ENCODE results near the gene ADAMTS4. TPM values are rescaled to one million over a fixed set of nuclear protein-coding genes. Genes with fewer than 3 reads are reported as not detected.
A peak's percentile ranks its signal among the peaks of the same experiment; 100 is the strongest.

ADAMTS4 gene, protein sequence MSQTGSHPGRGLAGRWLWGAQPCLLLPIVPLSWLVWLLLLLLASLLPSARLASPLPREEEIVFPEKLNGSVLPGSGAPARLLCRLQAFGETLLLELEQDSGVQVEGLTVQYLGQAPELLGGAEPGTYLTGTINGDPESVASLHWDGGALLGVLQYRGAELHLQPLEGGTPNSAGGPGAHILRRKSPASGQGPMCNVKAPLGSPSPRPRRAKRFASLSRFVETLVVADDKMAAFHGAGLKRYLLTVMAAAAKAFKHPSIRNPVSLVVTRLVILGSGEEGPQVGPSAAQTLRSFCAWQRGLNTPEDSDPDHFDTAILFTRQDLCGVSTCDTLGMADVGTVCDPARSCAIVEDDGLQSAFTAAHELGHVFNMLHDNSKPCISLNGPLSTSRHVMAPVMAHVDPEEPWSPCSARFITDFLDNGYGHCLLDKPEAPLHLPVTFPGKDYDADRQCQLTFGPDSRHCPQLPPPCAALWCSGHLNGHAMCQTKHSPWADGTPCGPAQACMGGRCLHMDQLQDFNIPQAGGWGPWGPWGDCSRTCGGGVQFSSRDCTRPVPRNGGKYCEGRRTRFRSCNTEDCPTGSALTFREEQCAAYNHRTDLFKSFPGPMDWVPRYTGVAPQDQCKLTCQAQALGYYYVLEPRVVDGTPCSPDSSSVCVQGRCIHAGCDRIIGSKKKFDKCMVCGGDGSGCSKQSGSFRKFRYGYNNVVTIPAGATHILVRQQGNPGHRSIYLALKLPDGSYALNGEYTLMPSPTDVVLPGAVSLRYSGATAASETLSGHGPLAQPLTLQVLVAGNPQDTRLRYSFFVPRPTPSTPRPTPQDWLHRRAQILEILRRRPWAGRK
- total RNA-seq = 100 to 1,000 TPM in 1 of 4 donors, 10 to 100 TPM in 1, 1 to 10 TPM in 2; 2.5 to 126 (median 12.0) TPM

DNA sequence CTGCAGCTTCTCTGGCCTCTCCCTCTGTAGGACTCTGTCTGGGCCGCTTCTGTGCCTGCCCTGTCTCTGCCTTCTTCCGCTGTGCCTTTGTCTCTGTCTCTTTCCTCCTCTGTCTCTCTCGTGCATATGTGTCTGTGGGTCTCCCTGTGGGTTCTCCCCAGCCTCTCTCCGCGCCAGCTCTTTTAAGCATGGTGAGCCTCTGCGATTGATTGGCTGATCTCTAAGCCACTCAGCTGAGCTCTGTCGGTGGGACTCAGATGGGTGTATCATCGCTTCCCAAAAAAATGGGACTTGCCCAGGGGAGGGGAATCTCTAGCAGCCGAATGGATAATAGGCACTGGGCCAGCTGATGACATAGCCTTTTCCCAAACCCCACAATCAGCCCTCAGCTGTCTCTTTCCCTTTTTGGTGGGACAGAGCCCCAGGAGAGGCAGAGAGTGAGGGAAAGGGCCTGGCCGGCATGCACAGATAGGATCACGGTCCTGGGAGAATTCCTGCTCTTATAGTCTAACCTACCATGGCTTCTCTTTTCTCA, at the start of gene ADAMTS4:
ADAMTS4 (minus strand) TSS at position 158 of the 535 bp plus-strand sequence. CDS start 427 bp downstream, outside the sequence.
- Histone ChIP-seq H3K4me3 (peak within 1 kb of the TSS; percentile 44 to 57 (median 46)), H3K9me3 (no peaks in the 10 kb centered on the region), H3K4me1 (peaks cover 40 to 90% (median 84%) of the 10 kb centered on the region in 4 donors), H3K27me3 (no peaks in the 10 kb centered on the region), H3K27ac (replicated peaks in 1 of 4) (peak within 1 kb of the TSS; percentile 92 to 95 (median 94)), H3K36me3 (peaks cover 0 to 37% (median 12%) of the 10 kb centered on the region in 4 donors)
- TF ChIP-seq CTCF (IDR thresholded peaks at IDR 0.05) = no peak
- TF ChIP-seq POLR2AphosphoS5 (IDR thresholded peaks at IDR 0.05) = peak; percentile 76 to 94
- no peak for TF ChIP-seq EP300 (IDR thresholded peaks at IDR 0.05)
- peak; percentile 84 for TF ChIP-seq POLR2A (IDR thresholded peaks at IDR 0.05; ENCODE audit: low read depth)
- intact Hi-C loops (cut with DNase I) = loop anchor here (10.0 kb wide), 1 partner anchor 186 kb away; no protein-coding TSS in a partner anchor
- DNase-seq (ENCODE audit: extremely low spot score) = no peak
- 44% methylated on average over 11 of the region's 11 CpGs for WGBS

- no peak for TF ChIP-seq EP300 (IDR thresholded peaks at IDR 0.05)
- Histone ChIP-seq H3K27me3 (no peaks in the 10 kb centered on the region), H3K36me3 (no peaks in the 10 kb centered on the region), H3K27ac (replicated peaks in 1 of 4) (no peak overlapping the region), H3K9me3 (no peaks in the 10 kb centered on the region), H3K4me1 (no peaks in the 10 kb centered on the region), H3K4me3 (no peak overlapping the region)
- intact Hi-C loops (cut with DNase I) = loop anchor here (5.0 kb wide), 1 partner anchor 37 kb away; no protein-coding TSS in a partner anchor
- DNase-seq (ENCODE audit: extremely low spot score) = no peak
- WGBS = 97% methylated on average over 4 of the region's 4 CpGs
These were observed 46.0 kb upstream of the ADAMTS4 start for GRCh38 chr1:161244888-161245287.

GRCh38 chr1:161242313-161242712, 43.5 kb upstream of the ADAMTS4 start:
- H3K36me3 ChIP-seq = no peaks in the 10 kb centered on the region
- H3K27me3 ChIP-seq = no peaks in the 10 kb centered on the region
- intact Hi-C loops (cut with DNase I) = loop anchor here (5.0 kb wide), 1 partner anchor 40 kb away; no protein-coding TSS in a partner anchor
- DNase-seq (ENCODE audit: extremely low spot score) = no peak
- H3K27ac ChIP-seq (replicated peaks in 1 of 4) = no peak overlapping the region
- no peaks in the 10 kb centered on the region for H3K9me3 ChIP-seq
- H3K4me1 ChIP-seq = no peaks in the 10 kb centered on the region
- 78% methylated on average over 2 of the region's 2 CpGs for WGBS
- no peak for TF ChIP-seq EP300 (IDR thresholded peaks at IDR 0.05)
- no peak for TF ChIP-seq POLR2AphosphoS5 (IDR thresholded peaks at IDR 0.05)
- no peak for TF ChIP-seq CTCF (IDR thresholded peaks at IDR 0.05)
- no peak overlapping the region for H3K4me3 ChIP-seq

GRCh38 chr1:161241682-161242081, 42.8 kb upstream of the ADAMTS4 start:
- DNase-seq (ENCODE audit: extremely low spot score) = no peak
- no peaks in the 10 kb centered on the region for H3K9me3 ChIP-seq
- H3K27me3 ChIP-seq = no peaks in the 10 kb centered on the region
- WGBS = 69% methylated on average over 3 of the region's 3 CpGs
- H3K4me1 ChIP-seq = no peaks in the 10 kb centered on the region
- no peak overlapping the region for H3K4me3 ChIP-seq
- intact Hi-C loops (cut with DNase I) = loop anchor here (5.0 kb wide), 1 partner anchor 41 kb away; no protein-coding TSS in a partner anchor
- H3K27ac ChIP-seq (replicated peaks in 1 of 4) = no peak overlapping the region
- H3K36me3 ChIP-seq = no peaks in the 10 kb centered on the region
- no peak for TF ChIP-seq CTCF (IDR thresholded peaks at IDR 0.05)
- TF ChIP-seq EP300 (IDR thresholded peaks at IDR 0.05) = no peak
- TF ChIP-seq POLR2A (IDR thresholded peaks at IDR 0.05; ENCODE audit: low read depth) = no peak
- TF ChIP-seq POLR2AphosphoS5 (IDR thresholded peaks at IDR 0.05) = no peak
